Kidney epithelial cell (primary cell): ENCODE results near the gene HOXC10. TPM values are rescaled to one million over a fixed set of nuclear protein-coding genes. Genes with fewer than 3 reads are reported as not detected.

Experiments used
- DNase-seq: peaks from one replicate; pipeline ENCODE4 v3.0.0-alpha.2; 2010; ENCODE audit warnings: low read depth
- H3K27me3 ChIP-seq: 2 replicates; pipeline ENCODE4 v1.6.0; 2011; ENCODE audit warnings: low read length; ENCODE audit not compliant: control insufficient read depth, insufficient read depth
- H3K36me3 ChIP-seq: 2 replicates; pipeline ENCODE4 v1.5.1; 2011; ENCODE audit warnings: low read length; ENCODE audit not compliant: control insufficient read depth, insufficient read depth
- H3K4me3 ChIP-seq: 2 replicates; pipeline ENCODE4 v1.5.1; 2011; ENCODE audit warnings: low read depth, mild to moderate bottlenecking, control low read depth, low read length
- CTCF ChIP-seq: IDR thresholded peaks from 2 replicates; pipeline ENCODE4 v1.5.1; 2011; ENCODE audit warnings: mild to moderate bottlenecking, moderate library complexity, low read length, control low read depth, inconsistent platforms; ENCODE audit not compliant: insufficient read depth, poor library complexity, severe bottlenecking
- total RNA-seq: library from RNA; depleted of rRNA; stranded (reverse); fragments of >200 nt; gene quantifications from 2 replicates; pipeline ENCODE4 v1.2.3, GENCODE V29; 2015

HOXC10 gene
- 5.9 and 9.2 TPM in 2 replicates for total RNA-seq

DNA sequence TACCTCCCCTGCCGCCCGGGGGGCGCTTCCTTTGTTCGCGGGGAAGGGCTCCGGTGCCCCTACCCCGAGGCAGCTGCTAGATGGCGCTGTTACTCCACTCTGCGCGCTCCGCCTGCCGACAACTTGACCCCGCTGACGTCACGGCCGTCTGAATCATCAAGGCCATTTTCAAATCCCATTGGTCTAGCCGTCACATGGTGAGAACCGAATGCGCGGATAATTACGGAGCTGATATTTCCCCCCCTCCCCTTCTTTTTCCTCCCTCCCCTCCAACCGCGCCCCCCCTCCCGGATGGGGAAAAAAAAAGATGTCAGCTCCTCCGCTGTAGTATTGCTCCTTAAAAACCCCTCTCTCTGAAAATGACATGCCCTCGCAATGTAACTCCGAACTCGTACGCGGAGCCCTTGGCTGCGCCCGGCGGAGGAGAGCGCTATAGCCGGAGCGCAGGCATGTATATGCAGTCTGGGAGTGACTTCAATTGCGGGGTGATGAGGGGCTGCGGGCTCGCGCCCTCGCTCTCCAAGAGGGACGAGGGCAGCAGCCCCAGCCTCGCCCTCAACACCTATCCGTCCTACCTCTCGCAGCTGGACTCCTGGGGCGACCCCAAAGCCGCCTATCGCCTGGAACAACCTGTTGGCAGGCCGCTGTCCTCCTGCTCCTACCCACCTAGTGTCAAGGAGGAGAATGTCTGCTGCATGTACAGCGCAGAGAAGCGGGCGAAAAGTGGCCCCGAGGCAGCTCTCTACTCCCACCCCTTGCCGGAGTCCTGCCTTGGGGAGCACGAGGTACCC is at the start of gene HOXC10:
Gene HOXC10 (plus strand): TSS at position 246 of the 791 bp plus-strand sequence. CDS start 114 bp downstream, at position 360.
- Histone ChIP-seq H3K4me3 (peak within 1 kb of the TSS; percentile 60), H3K36me3 (no peaks in the 10 kb centered on the region), H3K27me3 (peaks cover 35% of the 10 kb centered on the region)
- DNase-seq = peak; percentile 83
- peak; percentile 82 for TF ChIP-seq CTCF

DNA sequence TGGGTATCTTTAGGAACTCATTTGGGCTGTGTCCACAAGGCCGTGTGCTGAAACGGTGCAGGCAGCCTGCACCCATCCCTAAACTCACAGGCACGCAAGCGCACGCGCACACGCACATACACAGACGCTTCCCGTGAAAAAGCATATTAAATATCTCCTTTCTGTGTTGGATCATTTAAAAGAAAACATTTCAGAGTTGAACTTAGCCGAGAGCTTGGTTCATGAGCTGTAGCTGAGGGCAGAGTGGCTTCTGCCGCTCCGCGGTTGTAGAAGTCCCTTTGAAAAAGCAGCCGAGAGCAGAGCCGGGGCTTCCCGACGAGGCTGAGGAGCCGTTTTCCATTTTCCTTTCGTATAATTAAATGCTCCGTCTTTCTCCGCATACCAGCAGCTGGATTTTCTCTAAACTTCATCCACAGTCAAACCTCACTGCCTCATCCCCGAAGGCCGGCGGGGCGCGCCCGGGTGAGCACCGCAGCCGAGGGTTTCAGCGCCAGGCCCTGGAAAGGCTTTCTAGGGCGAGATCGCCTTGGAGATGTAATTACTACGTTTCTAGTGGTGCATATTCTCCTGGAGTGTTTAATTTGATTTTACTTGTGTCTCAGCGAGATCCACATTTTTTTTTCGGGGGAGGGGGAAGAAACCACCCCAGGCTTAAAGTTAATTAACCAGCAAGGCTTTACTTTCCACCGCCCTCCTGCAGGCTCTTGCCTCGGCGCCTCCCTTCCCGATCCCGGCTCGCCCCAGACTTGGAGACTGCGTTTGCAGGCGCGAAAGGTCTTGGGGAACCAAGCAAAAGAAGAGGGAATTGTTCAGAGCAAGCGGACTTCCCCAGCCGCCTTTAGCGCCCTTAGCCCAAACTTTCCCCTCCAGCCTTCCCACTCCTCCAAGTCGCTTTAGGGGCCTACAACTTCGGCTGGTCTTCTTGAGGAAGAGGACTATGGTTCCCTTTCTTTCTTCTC is 49.3 kb upstream of the HOXC10 start:
- Histone ChIP-seq H3K27me3 (peaks cover 91% of the 10 kb centered on the region), H3K4me3 (no peak overlapping the region), H3K36me3 (no peaks in the 10 kb centered on the region)
- no peak for DNase-seq
- no peak for TF ChIP-seq CTCF

GRCh38 chr12:53937099-53937498 is 47.8 kb upstream of the HOXC10 start:
- DNase-seq = no peak
- H3K36me3 ChIP-seq = no peaks in the 10 kb centered on the region

DNA sequence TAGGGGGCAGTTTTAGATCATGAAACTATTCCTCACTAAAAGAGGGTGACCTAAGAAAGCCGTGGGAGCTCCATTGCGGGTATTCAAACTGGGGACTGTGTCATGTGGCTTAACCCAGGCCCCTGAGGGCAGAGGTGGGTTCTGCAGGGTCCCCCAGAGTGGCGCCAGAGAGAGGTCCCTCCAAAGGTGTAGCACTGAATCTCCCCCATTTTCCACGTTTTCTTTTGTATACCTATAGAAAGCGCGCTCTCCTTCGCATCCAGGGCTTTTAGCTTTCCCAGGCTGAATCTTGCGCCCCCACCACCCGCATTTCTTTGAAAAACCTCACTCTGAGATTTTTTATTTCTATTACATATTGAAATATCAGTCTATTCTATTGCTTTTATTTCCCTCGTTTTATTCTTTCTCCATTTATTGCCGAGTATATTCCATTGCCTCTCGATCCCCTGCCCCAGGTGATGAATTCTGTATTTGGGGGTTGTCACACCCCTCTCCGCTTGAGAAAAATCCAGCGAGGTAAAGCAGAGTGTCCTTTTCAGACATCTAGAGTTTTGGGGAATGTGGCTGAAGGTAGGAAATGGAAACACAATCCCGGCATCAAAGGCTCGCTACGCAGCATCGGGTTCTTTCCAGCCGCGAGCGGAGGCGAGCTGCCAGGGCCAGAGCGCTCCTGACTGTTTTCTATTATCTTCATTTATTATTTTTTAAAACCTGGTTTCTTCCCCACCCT is 47.2 kb upstream of the HOXC10 start:
- H3K4me3 ChIP-seq = no peak overlapping the region
- H3K27me3 ChIP-seq = peaks cover 92% of the 10 kb centered on the region
- TF ChIP-seq CTCF = no peak
- H3K36me3 ChIP-seq = no peaks in the 10 kb centered on the region
- no peak for DNase-seq

More at GRCh38 chr12:53937099-53937498, 47.8 kb upstream of the HOXC10 start:
- Histone ChIP-seq H3K4me3 (no peak overlapping the region), H3K27me3 (peaks cover 91% of the 10 kb centered on the region)
- TF ChIP-seq CTCF = no peak

DNA sequence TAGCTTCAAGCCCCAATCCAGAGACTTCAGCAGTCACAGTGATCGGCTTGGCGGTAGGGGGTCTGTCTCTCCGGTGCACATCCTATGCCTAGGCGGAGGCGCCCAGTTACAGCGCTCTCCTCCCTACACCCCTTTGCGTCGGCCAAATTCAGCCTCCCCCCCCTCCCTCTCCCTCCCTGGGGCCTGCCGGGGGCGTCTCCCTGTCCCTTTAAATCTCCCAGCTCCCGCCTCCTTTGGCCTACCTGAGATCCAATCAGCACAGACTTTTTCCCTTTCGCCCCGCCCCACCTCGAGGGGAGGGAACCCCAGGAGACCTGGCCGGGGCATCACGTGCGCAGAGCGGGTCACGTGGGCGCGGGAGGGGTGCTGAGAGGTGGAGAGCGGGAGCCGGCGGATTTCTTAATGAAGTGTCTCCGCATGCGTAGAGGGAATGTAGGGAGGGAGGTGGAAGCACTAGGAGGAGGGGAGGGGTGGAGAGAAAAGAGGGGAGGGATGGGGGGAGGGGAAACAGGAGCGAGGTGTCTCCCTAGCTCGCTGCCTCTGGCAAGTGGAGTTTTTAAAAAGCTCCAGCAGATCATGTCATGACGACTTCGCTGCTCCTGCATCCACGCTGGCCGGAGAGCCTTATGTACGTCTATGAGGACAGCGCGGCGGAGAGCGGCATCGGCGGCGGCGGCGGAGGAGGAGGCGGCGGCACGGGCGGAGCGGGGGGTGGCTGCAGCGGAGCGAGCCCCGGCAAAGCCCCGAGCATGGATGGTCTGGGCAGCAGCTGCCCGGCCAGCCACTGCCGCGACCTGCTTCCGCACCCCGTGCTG is 46.4 kb upstream of the HOXC10 start, which contains the start of gene HOXC13:
Gene HOXC13 (plus strand): TSS at position 506 of the 815 bp plus-strand sequence. CDS start 76 bp downstream, at position 582.
- no peaks in the 10 kb centered on the region for H3K36me3 ChIP-seq
- DNase-seq = no peak
- peaks cover 88% of the 10 kb centered on the region for H3K27me3 ChIP-seq
- H3K4me3 ChIP-seq = no peak within 1 kb of the TSS
- no peak for TF ChIP-seq CTCF
